Mammary epithelial cell (primary cell): ENCODE results near the gene DIS3L2.

Experiments used
- EZH2 ChIP-seq: IDR thresholded peaks from 2 replicates; pipeline ENCODE4 v1.6.1; 2012; ENCODE audit warnings: low read length, inconsistent platforms, borderline replicate concordance
- TF ChIP-seq, protein P1 (sequence below), 2 donors: IDR thresholded peaks in 1 of 2; conservative IDR thresholded peaks in 1 of 2; 2 replicates each; pipeline ENCODE4 v1.5.1; 2011 to 2012; ENCODE audit warnings: inconsistent platforms in 2 of 2, low read length in 2 of 2, mild to moderate bottlenecking in 2 of 2, control low read depth in 1 of 2, low read depth in 1 of 2; ENCODE audit not compliant: insufficient read depth in 1 of 2; ENCODE audit errors: extremely low read depth in 1 of 2

DNA sequence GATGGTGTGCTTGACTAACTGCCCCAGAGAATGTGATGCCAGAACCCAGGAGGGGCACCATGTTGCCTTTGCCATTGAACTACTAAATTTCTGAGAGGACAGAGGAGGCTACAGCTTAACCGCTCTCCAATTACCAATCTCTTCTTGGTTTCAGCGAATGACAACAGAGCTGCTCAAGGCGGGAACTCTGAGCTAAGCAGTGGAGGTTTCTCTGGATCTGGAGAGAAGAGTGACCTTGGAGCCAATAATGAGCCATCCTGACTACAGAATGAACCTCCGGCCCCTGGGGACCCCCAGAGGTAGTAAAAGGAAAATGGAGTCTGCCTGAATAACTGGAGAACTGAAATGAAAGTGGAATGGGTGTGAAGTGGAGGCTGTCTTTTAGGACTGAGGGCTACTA, 53.2 kb downstream of the DIS3L2 start:
- TF ChIP-seq, protein P1, sequence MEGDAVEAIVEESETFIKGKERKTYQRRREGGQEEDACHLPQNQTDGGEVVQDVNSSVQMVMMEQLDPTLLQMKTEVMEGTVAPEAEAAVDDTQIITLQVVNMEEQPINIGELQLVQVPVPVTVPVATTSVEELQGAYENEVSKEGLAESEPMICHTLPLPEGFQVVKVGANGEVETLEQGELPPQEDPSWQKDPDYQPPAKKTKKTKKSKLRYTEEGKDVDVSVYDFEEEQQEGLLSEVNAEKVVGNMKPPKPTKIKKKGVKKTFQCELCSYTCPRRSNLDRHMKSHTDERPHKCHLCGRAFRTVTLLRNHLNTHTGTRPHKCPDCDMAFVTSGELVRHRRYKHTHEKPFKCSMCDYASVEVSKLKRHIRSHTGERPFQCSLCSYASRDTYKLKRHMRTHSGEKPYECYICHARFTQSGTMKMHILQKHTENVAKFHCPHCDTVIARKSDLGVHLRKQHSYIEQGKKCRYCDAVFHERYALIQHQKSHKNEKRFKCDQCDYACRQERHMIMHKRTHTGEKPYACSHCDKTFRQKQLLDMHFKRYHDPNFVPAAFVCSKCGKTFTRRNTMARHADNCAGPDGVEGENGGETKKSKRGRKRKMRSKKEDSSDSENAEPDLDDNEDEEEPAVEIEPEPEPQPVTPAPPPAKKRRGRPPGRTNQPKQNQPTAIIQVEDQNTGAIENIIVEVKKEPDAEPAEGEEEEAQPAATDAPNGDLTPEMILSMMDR (conservative IDR thresholded peaks at IDR 0.05 in 1 of 2, IDR thresholded peaks at IDR 0.05 in 1 of 2; ENCODE audit: extremely low read depth in 1 of 2, insufficient read depth in 1 of 2, low read depth in 1 of 2, low read length in 2 of 2) = no peak
- no peak for TF ChIP-seq EZH2
